HG02885 (cell line): ENCODE measurements around the gene CATSPERZ.

Source experiments
- ATAC-seq: cut with Tn5 transposase; IDR thresholded peaks from one replicate; pipeline ENCODE4 v1.9.1; 2021; ENCODE audit warnings: mild to moderate bottlenecking; ENCODE audit not compliant: unreplicated experiment, poor library complexity

Gene CATSPERZ

DNA sequence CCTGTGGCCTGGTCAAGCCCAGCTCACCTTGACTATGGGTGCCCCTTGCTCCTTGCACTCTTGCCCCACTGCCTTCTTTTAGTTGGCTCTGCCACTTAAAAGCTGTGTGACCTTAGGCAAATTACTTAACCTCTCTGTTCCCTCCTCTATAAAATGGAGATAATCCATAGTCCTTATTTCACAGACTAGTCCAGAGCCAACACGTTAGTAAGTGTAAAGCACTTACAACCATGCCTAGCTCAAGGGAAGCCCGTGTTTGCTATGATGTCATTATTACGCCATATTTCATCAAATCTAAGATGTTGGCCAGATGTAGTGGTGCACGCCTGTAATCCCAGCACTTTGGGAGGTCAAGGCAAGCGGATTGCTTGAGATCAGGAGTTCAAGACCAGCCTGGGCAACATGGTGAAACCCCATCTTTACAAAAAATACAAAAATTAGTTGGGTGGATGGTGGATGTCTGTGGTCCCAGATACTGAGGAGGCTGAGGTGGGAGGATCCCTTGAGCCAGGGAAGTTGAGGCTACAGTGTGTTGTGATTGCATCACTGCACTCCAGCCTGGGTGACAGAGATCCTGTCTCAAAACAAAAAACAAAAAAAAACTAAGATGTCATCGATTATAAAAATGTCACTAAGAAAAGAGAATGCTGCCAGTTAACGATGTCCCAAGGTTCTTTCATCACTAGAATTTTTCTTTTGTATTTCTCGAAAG lies 37.5 kb downstream of the CATSPERZ start:
- ATAC-seq = no peak

GRCh38 chr11:64338716-64339115 lies 38.6 kb downstream of the CATSPERZ start:
- no peak for ATAC-seq

GRCh38 chr11:64339286-64339685 lies 39.1 kb downstream of the CATSPERZ start:
- ATAC-seq = no peak

DNA sequence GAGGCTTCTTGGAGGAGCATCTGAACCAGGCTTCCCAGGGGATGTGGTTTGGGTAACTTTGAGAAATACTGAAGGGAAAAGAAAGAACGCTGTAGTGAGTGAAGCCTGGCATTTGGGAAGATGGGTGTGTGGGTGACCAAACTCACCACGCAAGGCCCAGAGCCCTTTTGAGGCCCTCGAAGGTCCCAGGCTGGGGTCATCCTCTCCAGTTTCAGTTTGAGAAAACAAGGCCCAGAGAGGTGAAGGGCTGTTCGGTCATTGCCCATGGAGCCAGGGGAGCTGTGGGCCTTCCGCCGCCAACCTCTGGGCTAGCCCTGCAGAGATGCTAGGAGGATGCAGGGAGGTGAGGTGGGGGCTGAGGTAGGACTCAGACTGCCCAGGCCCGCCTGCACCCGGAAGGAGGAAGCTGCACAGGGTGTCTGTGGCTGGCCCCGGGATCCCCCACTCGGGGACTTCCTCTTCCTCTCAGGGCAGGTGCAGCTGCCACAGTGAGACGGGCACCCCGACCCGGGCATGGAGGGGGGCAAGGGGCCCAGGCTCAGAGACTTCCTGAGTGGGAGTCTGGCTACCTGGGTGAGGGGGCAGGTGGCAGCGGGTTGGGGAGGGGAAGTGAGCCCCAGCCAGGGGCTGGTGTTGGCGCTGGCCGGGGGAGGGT lies 39.7 kb downstream of the CATSPERZ start, which contains the start of gene CCDC88B:
TSS of gene CCDC88B (plus strand) at position 451 of the 655 bp plus-strand sequence. CDS start at position 514, 63 bp downstream.
- peak; percentile 60 for ATAC-seq

GRCh38 chr11:64340671-64341335 lies 40.6 kb downstream of the CATSPERZ start:
- peak; percentile 43 for ATAC-seq

GRCh38 chr11:64341429-64341828 lies 41.3 kb downstream of the CATSPERZ start:
- no peak for ATAC-seq

- ATAC-seq = peak; percentile 65
Observed at GRCh38 chr11:64341851-64342791, 42.0 kb downstream of the CATSPERZ start.

- no peak for ATAC-seq
Observed at GRCh38 chr11:64342869-64343745, 42.9 kb downstream of the CATSPERZ start.

DNA sequence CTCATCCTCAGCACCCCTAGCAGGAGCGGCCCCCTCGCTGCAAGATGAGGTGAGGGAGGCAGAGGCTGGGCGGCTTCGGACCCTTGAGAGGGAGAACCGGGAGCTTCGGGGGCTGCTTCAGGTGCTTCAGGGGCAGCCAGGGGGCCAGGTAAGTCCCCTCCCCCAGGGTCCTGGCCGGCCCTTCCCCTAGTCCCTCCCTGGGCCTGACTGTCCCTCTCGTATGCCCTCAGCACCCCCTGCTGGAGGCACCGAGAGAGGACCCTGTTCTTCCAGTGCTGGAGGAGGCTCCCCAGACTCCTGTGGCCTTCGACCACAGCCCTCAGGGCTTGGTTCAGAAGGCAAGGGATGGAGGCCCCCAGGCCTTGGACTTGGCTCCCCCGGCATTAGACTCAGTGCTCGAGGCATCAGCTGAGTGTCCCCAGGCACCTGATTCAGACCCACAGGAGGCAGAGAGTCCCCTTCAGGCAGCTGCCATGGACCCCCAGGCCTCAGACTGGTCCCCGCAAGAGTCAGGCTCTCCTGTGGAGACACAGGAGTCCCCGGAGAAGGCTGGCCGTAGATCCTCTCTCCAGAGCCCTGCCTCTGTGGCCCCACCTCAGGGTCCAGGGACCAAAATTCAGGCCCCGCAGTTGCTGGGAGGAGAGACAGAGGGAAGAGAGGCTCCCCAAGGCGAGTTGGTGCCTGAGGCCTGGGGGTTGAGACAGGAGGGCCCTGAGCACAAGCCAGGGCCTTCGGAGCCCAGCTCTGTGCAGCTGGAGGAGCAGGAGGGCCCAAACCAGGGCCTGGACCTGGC lies 43.8 kb downstream of the CATSPERZ start:
- ATAC-seq = no peak

GRCh38 chr11:64344787-64345186 lies 44.6 kb downstream of the CATSPERZ start:
- no peak for ATAC-seq

- no peak for ATAC-seq
Observed at GRCh38 chr11:64347193-64347867, 47.2 kb downstream of the CATSPERZ start.

- no peak for ATAC-seq
Observed at GRCh38 chr11:64348383-64349024, 48.3 kb downstream of the CATSPERZ start.

DNA sequence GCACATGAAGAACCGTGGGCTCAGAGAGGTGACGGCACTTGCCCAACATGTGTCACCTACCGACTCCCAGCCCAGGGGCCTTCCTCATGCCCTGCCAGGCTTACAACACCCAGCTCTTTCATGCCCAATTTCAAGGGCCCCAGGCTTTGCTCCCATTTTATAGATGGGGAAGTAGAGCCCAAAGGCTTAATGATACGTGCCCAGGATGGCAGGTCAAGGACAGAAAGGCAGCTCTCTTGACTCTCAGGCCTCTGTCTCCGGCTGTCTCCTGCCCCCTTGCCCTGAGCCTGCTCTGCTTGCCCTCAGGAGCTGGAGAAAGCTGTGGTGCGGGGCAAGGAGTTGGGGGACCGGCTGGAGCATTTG lies 48.8 kb downstream of the CATSPERZ start:
- no peak for ATAC-seq

- ATAC-seq = no peak
Observed at GRCh38 chr11:64349404-64349803, 49.2 kb downstream of the CATSPERZ start.

- ATAC-seq = no peak
Observed at GRCh38 chr11:64351136-64351631, 51.0 kb downstream of the CATSPERZ start.

DNA sequence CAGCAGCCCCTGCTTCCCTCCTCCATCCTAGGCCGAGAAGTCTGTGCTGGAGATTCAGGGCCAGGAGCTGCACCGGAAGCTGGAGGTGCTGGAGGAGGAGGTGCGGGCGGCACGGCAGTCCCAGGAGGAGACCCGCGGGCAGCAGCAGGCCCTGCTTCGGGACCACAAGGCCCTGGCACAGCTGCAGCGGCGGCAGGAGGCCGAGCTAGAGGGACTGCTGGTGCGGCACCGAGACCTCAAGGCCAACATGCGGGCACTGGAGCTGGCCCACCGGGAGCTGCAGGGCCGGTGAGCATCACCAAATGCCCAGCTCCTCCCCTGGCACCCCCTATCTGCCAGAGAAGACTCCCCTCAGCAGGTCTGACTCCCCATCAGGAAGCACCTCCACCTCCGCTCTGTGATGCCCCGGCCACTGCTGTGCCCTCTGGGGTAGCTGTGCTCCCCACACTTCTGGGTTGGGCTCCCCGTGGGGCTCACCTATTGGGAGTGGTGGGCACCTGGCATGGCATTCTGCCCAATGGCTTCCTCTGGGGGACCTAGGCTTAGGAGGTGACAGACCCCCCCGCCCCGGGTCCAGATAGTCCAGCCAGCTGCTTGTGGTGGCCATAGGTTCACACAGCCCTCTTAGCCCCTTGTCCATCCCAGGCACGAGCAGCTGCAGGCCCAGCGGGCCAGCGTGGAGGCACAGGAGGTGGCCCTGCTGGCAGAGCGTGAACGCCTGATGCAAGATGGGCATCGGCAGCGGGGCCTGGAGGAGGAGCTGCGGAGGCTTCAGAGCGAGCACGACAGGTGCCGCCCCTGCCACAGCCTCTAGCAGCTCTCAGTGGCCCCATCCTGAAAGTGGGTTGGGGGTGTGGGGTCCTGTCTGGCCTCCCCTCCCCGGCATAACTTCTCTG lies 52.2 kb downstream of the CATSPERZ start:
- no peak for ATAC-seq
